Urinary bladder (tissue), 4 donors: ENCODE measurements around the gene RTL3. TPM values are rescaled to one million over a fixed set of nuclear protein-coding genes. Genes with fewer than 3 reads are reported as not detected.

ENCODE experiments used
- DNase-seq: peaks from one replicate; pipeline ENCODE4 v3.0.0-alpha.2; 2015; ENCODE audit errors: extremely low spot score
- H3K27ac ChIP-seq: one replicate; pipeline ENCODE4 v1.5.1; 2013; ENCODE audit warnings: low read depth, mild to moderate bottlenecking, moderate library complexity
- H3K36me3 ChIP-seq: one replicate; pipeline ENCODE4 v1.6.1; 2013; ENCODE audit warnings: mild to moderate bottlenecking, moderate library complexity; ENCODE audit not compliant: insufficient read depth
- H3K4me1 ChIP-seq: one replicate; pipeline ENCODE4 v1.6.1; 2013; ENCODE audit warnings: mild to moderate bottlenecking, moderate library complexity; ENCODE audit not compliant: insufficient read depth
- H3K4me3 ChIP-seq: one replicate; pipeline ENCODE4 v1.5.1; 2013; ENCODE audit warnings: low read depth, low read length
- WGBS: extraction: QIAGEN DNeasy Blood & Tissue Kit; methylation state at CpG from one replicate; pipeline ENCODE4 v1.1.7; 2013; 5-methylcytosine and 5-hydroxymethylcytosine counted together
- polyA plus RNA-seq: library from polyadenylated mRNA; stranded (reverse); fragments of 200-250 nt; gene quantifications from one replicate; pipeline ENCODE4 v1.2.3, GENCODE V29; 2013
- total RNA-seq: library from RNA; depleted of rRNA; stranded (reverse); fragments of >200 nt; gene quantifications from one replicate; pipeline ENCODE4 v1.2.3, GENCODE V29; 2014
- donor health status: healthy with polysubstance abuse.
- donor health status: healthy.

Gene RTL3
- 0.95 TPM for total RNA-seq
- 0.03 TPM for polyA plus RNA-seq

GRCh38 chrX:78658845-78659744 is at the start of gene RTL3:
TSS of gene RTL3 (minus strand) at chrX:78659328. CDS start at chrX:78658420, 908 bp downstream.
- no peak within 1 kb of the TSS for H3K27ac ChIP-seq
- WGBS, result 67% methylated on average over 3 of the region's 3 CpGs

GRCh38 chrX:78708816-78709215 is 49.7 kb upstream of the RTL3 start:
- Histone ChIP-seq H3K27ac (no peak overlapping the region), H3K4me3 (no peak overlapping the region), H3K4me1 (no peaks in the 10 kb centered on the region), H3K36me3 (no peaks in the 10 kb centered on the region)
- 25% methylated on average over 2 of the region's 2 CpGs for WGBS
- no peak for DNase-seq

More at GRCh38 chrX:78658845-78659744, at the start of gene RTL3:
- Histone ChIP-seq H3K4me1 (no peaks in the 10 kb centered on the region), H3K4me3 (no peak within 1 kb of the TSS), H3K36me3 (no peaks in the 10 kb centered on the region)
- no peak for DNase-seq

GRCh38 chrX:78708262-78708661 is 49.1 kb upstream of the RTL3 start:
- no peak for DNase-seq
- no peak overlapping the region for H3K27ac ChIP-seq
- WGBS, result 34% methylated on average over 2 of the region's 2 CpGs
- H3K4me1 ChIP-seq, result no peaks in the 10 kb centered on the region
- no peaks in the 10 kb centered on the region for H3K36me3 ChIP-seq
- H3K4me3 ChIP-seq, result no peak overlapping the region

- Histone ChIP-seq H3K4me1 (no peaks in the 10 kb centered on the region), H3K4me3 (no peak overlapping the region), H3K27ac (no peak overlapping the region), H3K36me3 (no peaks in the 10 kb centered on the region)
- DNase-seq, result no peak
- WGBS, result 53% methylated on average over 2 of the region's 2 CpGs
Measured at GRCh38 chrX:78706071-78706470, 46.9 kb upstream of the RTL3 start.

- WGBS, result 36% methylated on average over 3 of the region's 3 CpGs
- H3K4me1 ChIP-seq, result no peaks in the 10 kb centered on the region
- no peaks in the 10 kb centered on the region for H3K36me3 ChIP-seq
- no peak overlapping the region for H3K4me3 ChIP-seq
- DNase-seq, result no peak
- H3K27ac ChIP-seq, result no peak overlapping the region
Measured at GRCh38 chrX:78693536-78693935, 34.4 kb upstream of the RTL3 start.

GRCh38 chrX:78693012-78693411 is 33.9 kb upstream of the RTL3 start:
- H3K4me3 ChIP-seq, result no peak overlapping the region
- no peak overlapping the region for H3K27ac ChIP-seq
- no peaks in the 10 kb centered on the region for H3K36me3 ChIP-seq
- H3K4me1 ChIP-seq, result no peaks in the 10 kb centered on the region
- DNase-seq, result no peak
- WGBS, result 29% methylated on average over 3 of the region's 3 CpGs

- H3K36me3 ChIP-seq, result no peaks in the 10 kb centered on the region
- no peak overlapping the region for H3K4me3 ChIP-seq
- no peak overlapping the region for H3K27ac ChIP-seq
- H3K4me1 ChIP-seq, result no peaks in the 10 kb centered on the region
- DNase-seq, result no peak
- WGBS, result 93% methylated on average over 2 of the region's 2 CpGs
Measured at GRCh38 chrX:78687586-78687985, 28.5 kb upstream of the RTL3 start.

GRCh38 chrX:78673246-78673645 is 14.1 kb upstream of the RTL3 start:
- Histone ChIP-seq H3K27ac (no peak overlapping the region), H3K4me1 (no peaks in the 10 kb centered on the region), H3K4me3 (no peak overlapping the region), H3K36me3 (no peaks in the 10 kb centered on the region)
- DNase-seq, result no peak

- Histone ChIP-seq H3K4me1 (no peaks in the 10 kb centered on the region), H3K27ac (no peak overlapping the region)
- no peak for DNase-seq
Measured at GRCh38 chrX:78665342-78665741, 6.2 kb upstream of the RTL3 start.

GRCh38 chrX:78661836-78662235 is 2.7 kb upstream of the RTL3 start:
- no peaks in the 10 kb centered on the region for H3K4me1 ChIP-seq
- DNase-seq, result no peak

More at GRCh38 chrX:78665342-78665741, 6.2 kb upstream of the RTL3 start:
- H3K4me3 ChIP-seq, result no peak overlapping the region
- no peaks in the 10 kb centered on the region for H3K36me3 ChIP-seq

GRCh38 chrX:78659955-78660354 is 827 bp upstream of the RTL3 start:
- 84% methylated on average over 2 of the region's 2 CpGs for WGBS
- DNase-seq, result no peak
- no peaks in the 10 kb centered on the region for H3K4me1 ChIP-seq
- no peak overlapping the region for H3K27ac ChIP-seq
- no peak overlapping the region for H3K4me3 ChIP-seq
- H3K36me3 ChIP-seq, result no peaks in the 10 kb centered on the region

More at GRCh38 chrX:78661836-78662235, 2.7 kb upstream of the RTL3 start:
- Histone ChIP-seq H3K4me3 (no peak overlapping the region), H3K36me3 (no peaks in the 10 kb centered on the region), H3K27ac (no peak overlapping the region)
- 63% methylated on average over 3 of the region's 3 CpGs for WGBS

- H3K36me3 ChIP-seq, result no peaks in the 10 kb centered on the region
- no peak overlapping the region for H3K4me3 ChIP-seq
- H3K27ac ChIP-seq, result no peak overlapping the region
- H3K4me1 ChIP-seq, result no peaks in the 10 kb centered on the region
- 75% methylated on average over 6 of the region's 6 CpGs for WGBS
- no peak for DNase-seq
Measured at GRCh38 chrX:78658414-78658813, 714 bp downstream of the RTL3 start.

- Histone ChIP-seq H3K27ac (no peak overlapping the region), H3K36me3 (no peaks in the 10 kb centered on the region), H3K4me3 (no peak overlapping the region), H3K4me1 (no peaks in the 10 kb centered on the region)
- no peak for DNase-seq
- 86% methylated on average over 1 of the region's 1 CpG for WGBS
Measured at GRCh38 chrX:78655642-78656041, 3.5 kb downstream of the RTL3 start.

- H3K27ac ChIP-seq, result no peak overlapping the region
- H3K4me1 ChIP-seq, result no peaks in the 10 kb centered on the region
- 15% methylated on average over 3 of the region's 3 CpGs for WGBS
- no peak overlapping the region for H3K4me3 ChIP-seq
- no peaks in the 10 kb centered on the region for H3K36me3 ChIP-seq
- DNase-seq, result no peak
Measured at GRCh38 chrX:78653118-78653822, 5.9 kb downstream of the RTL3 start.
